Measurements from ENCODE around the gene LTBP3.
A peak's percentile ranks its signal among the peaks of the same experiment; 100 is the strongest.

LTBP3 gene

DNA sequence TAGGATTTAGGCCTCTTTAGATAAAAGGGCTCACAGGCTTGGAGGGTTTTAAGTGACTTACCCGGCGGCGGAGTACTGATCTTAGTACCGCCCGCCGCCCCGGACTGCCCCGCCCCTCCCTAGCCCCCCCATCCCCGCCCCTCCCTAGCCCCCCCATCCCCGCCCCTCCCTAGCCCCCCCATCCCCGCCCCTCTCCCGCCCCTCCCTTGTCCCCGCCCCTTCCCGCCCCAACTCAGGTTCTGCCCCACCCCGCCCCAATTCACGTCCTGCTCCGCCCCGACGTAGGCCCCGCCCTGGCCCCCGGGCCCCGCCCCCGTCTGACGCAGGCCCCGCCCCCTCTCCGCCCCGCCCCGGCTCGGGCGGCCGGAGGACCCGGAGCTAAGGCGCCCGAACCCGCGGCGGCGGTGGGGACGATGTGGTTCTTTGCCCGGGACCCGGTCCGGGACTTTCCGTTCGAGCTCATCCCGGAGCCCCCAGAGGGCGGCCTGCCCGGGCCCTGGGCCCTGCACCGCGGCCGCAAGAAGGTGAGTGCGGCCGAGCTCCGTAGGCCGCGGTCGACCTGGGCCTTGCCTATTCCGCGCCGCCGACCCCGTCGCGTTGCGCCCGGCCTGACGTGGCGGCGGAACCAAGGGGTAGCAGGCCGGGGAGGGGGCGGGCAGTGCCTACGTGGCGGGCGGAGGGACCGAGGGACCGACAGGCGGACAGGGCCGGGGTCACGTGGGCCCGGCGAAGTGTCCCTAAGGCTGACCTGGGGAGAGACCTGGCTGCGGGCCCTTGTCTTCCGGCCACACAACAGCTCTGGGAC, 33.2 kb downstream of the LTBP3 start, which contains the start of gene SCYL1 (continued):
- TF ChIP-seq SALL2 (tag by site-specific recombination; IDR thresholded peaks at IDR 0.05; ENCODE audit: borderline replicate concordance) = no peak
- no peak for TF ChIP-seq ZNF223 (tag by site-specific recombination; IDR thresholded peaks at IDR 0.05)
- TF ChIP-seq ZNF549 (tag by site-specific recombination; IDR thresholded peaks at IDR 0.05) = no peak
- TF ChIP-seq BCL11B (tag by site-specific recombination; IDR thresholded peaks at IDR 0.05; ENCODE audit: low read depth) = no peak
- no peak for TF ChIP-seq ZNF274 (IDR thresholded peaks at IDR 0.05; ENCODE audit: low read length)
- no peak for TF ChIP-seq ZNF274 (tag by site-specific recombination; IDR thresholded peaks at IDR 0.05; ENCODE audit: borderline replicate concordance)
- no peak for TF ChIP-seq ZSCAN16 (tag by site-specific recombination; IDR thresholded peaks at IDR 0.05)
- peak; percentile 24; the same call in 1 of the 2 replicates for TF ChIP-seq ZBTB20 (tag by site-specific recombination; IDR thresholded peaks at IDR 0.05)
- no peak for TF ChIP-seq PBX3 (CRISPR knock-in tag; IDR thresholded peaks at IDR 0.05)
- no peak for TF ChIP-seq ZNF624 (tag by site-specific recombination; IDR thresholded peaks at IDR 0.05)
- TF ChIP-seq, protein P1, sequence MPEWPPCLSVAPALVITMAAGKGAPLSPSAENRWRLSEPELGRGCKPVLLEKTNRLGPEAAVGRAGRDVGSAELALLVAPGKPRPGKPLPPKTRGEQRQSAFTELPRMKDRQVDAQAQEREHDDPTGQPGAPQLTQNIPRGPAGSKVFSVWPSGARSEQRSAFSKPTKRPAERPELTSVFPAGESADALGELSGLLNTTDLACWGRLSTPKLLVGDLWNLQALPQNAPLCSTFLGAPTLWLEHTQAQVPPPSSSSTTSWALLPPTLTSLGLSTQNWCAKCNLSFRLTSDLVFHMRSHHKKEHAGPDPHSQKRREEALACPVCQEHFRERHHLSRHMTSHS (tag by site-specific recombination; IDR thresholded peaks at IDR 0.05) = no peak
- TF ChIP-seq, protein P2, sequence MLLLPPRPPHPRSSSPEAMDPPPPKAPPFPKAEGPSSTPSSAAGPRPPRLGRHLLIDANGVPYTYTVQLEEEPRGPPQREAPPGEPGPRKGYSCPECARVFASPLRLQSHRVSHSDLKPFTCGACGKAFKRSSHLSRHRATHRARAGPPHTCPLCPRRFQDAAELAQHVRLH (tag by site-specific recombination; IDR thresholded peaks at IDR 0.05) = no peak
- peak; percentile 90; the same call in 1 of the 2 replicates for TF ChIP-seq ZNF561 (tag by site-specific recombination; IDR thresholded peaks at IDR 0.05; ENCODE audit: borderline replicate concordance)
- TF ChIP-seq ZBTB17 (tag by site-specific recombination; IDR thresholded peaks at IDR 0.05) = no peak
- no peak for TF ChIP-seq ZNF202 (tag by site-specific recombination; IDR thresholded peaks at IDR 0.05; ENCODE audit: borderline replicate concordance)
- TF ChIP-seq ZNF23 (tag by site-specific recombination; IDR thresholded peaks at IDR 0.05; ENCODE audit: borderline replicate concordance) = no peak
- no peak for TF ChIP-seq ZNF830 (tag by site-specific recombination; IDR thresholded peaks at IDR 0.05; ENCODE audit: low read depth)
- peak; percentile 45; the same call in 1 of the 2 replicates for TF ChIP-seq ZNF335 (tag by site-specific recombination; conservative IDR thresholded peaks at IDR 0.05)
- TF ChIP-seq ZBTB7A (tag by site-specific recombination; IDR thresholded peaks at IDR 0.05; ENCODE audit: low read depth) = no peak; the same call in 1 of the 2 replicates
- no peak for TF ChIP-seq ZNF391 (tag by site-specific recombination; IDR thresholded peaks at IDR 0.05; ENCODE audit: borderline replicate concordance, low read depth)
- no peak for TF ChIP-seq ZNF221 (tag by site-specific recombination; IDR thresholded peaks at IDR 0.05; ENCODE audit: borderline replicate concordance)
- TF ChIP-seq ZNF37A (tag by site-specific recombination; IDR thresholded peaks at IDR 0.05) = no peak
- no peak for TF ChIP-seq ZNF658 (tag by site-specific recombination; IDR thresholded peaks at IDR 0.05)
- TF ChIP-seq ZNF366 (tag by site-specific recombination; conservative IDR thresholded peaks at IDR 0.05) = no peak
- TF ChIP-seq AEBP2 (tag by site-specific recombination; IDR thresholded peaks at IDR 0.05; ENCODE audit: borderline replicate concordance) = no peak
- 0 out of 2 replicates have a peak, but pooled peaks have one; percentile 20 for TF ChIP-seq ZEB2 (tag by site-specific recombination; IDR thresholded peaks at IDR 0.05)
- 0 out of 2 replicates have a peak, but pooled peaks have one; percentile 36 for TF ChIP-seq ZNF449 (tag by site-specific recombination; IDR thresholded peaks at IDR 0.05)
- no peak for TF ChIP-seq IKZF3 (tag by site-specific recombination; IDR thresholded peaks at IDR 0.05)
- TF ChIP-seq SP7 (tag by site-specific recombination; IDR thresholded peaks at IDR 0.05) = 0 out of 2 replicates have a peak, but pooled peaks have one; percentile 26
- TF ChIP-seq, protein P3, sequence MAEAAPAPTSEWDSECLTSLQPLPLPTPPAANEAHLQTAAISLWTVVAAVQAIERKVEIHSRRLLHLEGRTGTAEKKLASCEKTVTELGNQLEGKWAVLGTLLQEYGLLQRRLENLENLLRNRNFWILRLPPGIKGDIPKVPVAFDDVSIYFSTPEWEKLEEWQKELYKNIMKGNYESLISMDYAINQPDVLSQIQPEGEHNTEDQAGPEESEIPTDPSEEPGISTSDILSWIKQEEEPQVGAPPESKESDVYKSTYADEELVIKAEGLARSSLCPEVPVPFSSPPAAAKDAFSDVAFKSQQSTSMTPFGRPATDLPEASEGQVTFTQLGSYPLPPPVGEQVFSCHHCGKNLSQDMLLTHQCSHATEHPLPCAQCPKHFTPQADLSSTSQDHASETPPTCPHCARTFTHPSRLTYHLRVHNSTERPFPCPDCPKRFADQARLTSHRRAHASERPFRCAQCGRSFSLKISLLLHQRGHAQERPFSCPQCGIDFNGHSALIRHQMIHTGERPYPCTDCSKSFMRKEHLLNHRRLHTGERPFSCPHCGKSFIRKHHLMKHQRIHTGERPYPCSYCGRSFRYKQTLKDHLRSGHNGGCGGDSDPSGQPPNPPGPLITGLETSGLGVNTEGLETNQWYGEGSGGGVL (tag by site-specific recombination; IDR thresholded peaks at IDR 0.05) = no peak
- TF ChIP-seq ZNF555 (tag by site-specific recombination; conservative IDR thresholded peaks at IDR 0.05) = no peak
- TF ChIP-seq REPIN1 (tag by site-specific recombination; IDR thresholded peaks at IDR 0.05; ENCODE audit: low read depth) = no peak
- no peak for TF ChIP-seq ZNF560 (tag by site-specific recombination; IDR thresholded peaks at IDR 0.05; ENCODE audit: borderline replicate concordance)

Data from HEK293 (cell line).